HL-60 (cell line): ENCODE data around the gene CCDC174.

Experiments
- DNase-seq, 2 experiments: peaks; one replicate each; pipeline ENCODE4 v3.0.0-alpha.2; 2010 to 2020; ENCODE audit warnings: low read depth in 1 of 2, low spot score in 1 of 2
- H3K27ac ChIP-seq: fragments of 250-450 bp; sonication (Bioruptor Pico); replicated peaks from 2 replicates; pipeline ENCODE4 v1.5.1; 2020; ENCODE audit warnings: mild to moderate bottlenecking, moderate library complexity
- H3K27me3 ChIP-seq: fragments of 250-450 bp; sonication (Bioruptor Pico); 2 replicates; pipeline ENCODE4 v1.5.1; 2021; ENCODE audit warnings: mild to moderate bottlenecking, moderate library complexity; ENCODE audit not compliant: insufficient read depth, poor library complexity, severe bottlenecking
- H3K4me3 ChIP-seq: replicated peaks from 2 replicates; pipeline ENCODE4 v1.5.1; 2011; ENCODE audit warnings: mild to moderate bottlenecking, control low read depth, low read length; ENCODE audit not compliant: insufficient read depth
- CTCF ChIP-seq: IDR thresholded peaks from one replicate; pipeline ENCODE4 v1.5.1; 2011; ENCODE audit warnings: low read length, control low read depth, inconsistent platforms; ENCODE audit not compliant: insufficient read depth
- GABPA ChIP-seq: IDR thresholded peaks from 2 replicates; pipeline ENCODE4 v1.6.1; 2012; ENCODE audit warnings: low read depth
- POLR2AphosphoS5 ChIP-seq: IDR thresholded peaks from 2 replicates; pipeline ENCODE4 v1.6.1; 2012; ENCODE audit warnings: low read depth
- SPI1 ChIP-seq: IDR thresholded peaks from 2 replicates; pipeline ENCODE4 v1.6.1; 2012; ENCODE audit warnings: low read depth, mild to moderate bottlenecking, borderline replicate concordance
- TF ChIP-seq, protein P1 (sequence below): IDR thresholded peaks from 2 replicates; pipeline ENCODE4 v1.6.1; 2012; ENCODE audit warnings: low read depth; ENCODE audit not compliant: insufficient replicate concordance

The CCDC174 gene

DNA sequence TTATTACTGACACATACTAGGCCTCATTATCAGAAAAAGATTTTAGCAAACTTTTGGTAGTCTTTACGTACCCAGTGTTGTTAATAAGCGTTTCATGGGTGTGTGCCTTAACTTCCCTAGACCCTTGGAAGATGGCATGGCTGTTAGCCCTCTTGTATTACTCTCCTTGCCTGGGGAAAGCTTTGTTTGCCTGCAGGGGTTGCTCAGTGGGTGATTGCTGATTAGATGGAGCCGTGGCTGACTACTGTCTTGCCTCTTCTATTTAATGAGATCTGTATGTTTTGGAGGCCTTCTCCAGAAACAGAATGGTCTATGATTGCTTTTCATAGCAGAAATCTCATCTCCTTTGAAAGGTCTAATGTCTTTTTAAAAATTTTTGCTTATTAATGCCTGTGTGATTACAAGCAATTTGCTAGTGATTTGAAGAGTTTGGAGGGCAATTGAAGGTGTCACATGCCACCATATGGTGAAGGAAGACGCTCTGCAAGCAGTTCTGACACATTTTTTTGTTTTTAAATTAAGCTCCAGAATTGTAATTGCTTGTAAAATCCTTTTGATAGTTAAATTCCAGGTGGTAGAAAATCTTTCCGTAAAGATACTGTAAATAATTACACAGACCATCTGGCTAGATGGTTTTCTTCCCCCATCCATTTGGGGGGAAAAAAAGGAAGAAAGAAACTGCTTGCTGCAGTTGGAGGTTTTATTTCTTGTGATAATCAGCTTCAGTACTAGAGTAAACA, 12.0 kb downstream of the CCDC174 start:
- no peak overlapping the region for H3K4me3 ChIP-seq
- no peaks in the 10 kb centered on the region for H3K27me3 ChIP-seq
- DNase-seq, result no peak
- H3K27ac ChIP-seq, result no peak overlapping the region
- no peak for TF ChIP-seq SPI1
- no peak for TF ChIP-seq POLR2AphosphoS5
- TF ChIP-seq GABPA, result no peak
- TF ChIP-seq, protein P1, sequence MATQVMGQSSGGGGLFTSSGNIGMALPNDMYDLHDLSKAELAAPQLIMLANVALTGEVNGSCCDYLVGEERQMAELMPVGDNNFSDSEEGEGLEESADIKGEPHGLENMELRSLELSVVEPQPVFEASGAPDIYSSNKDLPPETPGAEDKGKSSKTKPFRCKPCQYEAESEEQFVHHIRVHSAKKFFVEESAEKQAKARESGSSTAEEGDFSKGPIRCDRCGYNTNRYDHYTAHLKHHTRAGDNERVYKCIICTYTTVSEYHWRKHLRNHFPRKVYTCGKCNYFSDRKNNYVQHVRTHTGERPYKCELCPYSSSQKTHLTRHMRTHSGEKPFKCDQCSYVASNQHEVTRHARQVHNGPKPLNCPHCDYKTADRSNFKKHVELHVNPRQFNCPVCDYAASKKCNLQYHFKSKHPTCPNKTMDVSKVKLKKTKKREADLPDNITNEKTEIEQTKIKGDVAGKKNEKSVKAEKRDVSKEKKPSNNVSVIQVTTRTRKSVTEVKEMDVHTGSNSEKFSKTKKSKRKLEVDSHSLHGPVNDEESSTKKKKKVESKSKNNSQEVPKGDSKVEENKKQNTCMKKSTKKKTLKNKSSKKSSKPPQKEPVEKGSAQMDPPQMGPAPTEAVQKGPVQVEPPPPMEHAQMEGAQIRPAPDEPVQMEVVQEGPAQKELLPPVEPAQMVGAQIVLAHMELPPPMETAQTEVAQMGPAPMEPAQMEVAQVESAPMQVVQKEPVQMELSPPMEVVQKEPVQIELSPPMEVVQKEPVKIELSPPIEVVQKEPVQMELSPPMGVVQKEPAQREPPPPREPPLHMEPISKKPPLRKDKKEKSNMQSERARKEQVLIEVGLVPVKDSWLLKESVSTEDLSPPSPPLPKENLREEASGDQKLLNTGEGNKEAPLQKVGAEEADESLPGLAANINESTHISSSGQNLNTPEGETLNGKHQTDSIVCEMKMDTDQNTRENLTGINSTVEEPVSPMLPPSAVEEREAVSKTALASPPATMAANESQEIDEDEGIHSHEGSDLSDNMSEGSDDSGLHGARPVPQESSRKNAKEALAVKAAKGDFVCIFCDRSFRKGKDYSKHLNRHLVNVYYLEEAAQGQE, result no peak
- no peak for TF ChIP-seq CTCF

- H3K27me3 ChIP-seq, result no peaks in the 10 kb centered on the region
- TF ChIP-seq CTCF (no peak), POLR2AphosphoS5 (no peak), SPI1 (no peak)
- TF ChIP-seq, protein P1, result no peak
- DNase-seq, result no peak
- H3K27ac ChIP-seq, result no peak overlapping the region
- no peak overlapping the region for H3K4me3 ChIP-seq
These were observed 12.6 kb downstream of the CCDC174 start for GRCh38 chr3:14664170-14664569.

DNA sequence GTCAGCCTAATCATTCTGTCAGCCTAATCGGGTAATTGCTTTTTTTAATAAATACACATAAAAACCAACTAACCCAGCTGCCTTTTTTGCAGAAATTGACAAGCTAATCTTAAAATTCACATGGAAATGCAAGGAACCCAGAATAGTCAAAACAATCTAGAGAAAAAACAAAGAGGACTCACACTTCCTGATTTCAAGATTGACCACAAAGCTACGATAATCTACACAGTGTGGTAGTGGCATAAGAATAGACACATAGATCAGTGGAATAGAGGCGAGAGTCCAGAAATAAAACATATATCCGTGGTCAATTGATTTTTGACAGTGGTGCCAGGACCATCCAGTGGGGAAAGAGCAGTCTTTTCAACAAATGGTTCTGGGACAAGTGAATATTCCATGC, 21.0 kb downstream of the CCDC174 start:
- TF ChIP-seq GABPA (no peak), POLR2AphosphoS5 (no peak), SPI1 (peak; percentile 39; the same call in 1 of the 2 replicates)
- no peak overlapping the region for H3K4me3 ChIP-seq
- no peaks in the 10 kb centered on the region for H3K27me3 ChIP-seq
- DNase-seq, result no peak
- H3K27ac ChIP-seq, result no peak overlapping the region

- DNase-seq, result no peak
- TF ChIP-seq, protein P1, result no peak
- TF ChIP-seq POLR2AphosphoS5, result no peak
- no peak for TF ChIP-seq CTCF
- TF ChIP-seq GABPA, result no peak
- no peak for TF ChIP-seq SPI1
- Histone ChIP-seq H3K27me3 (no peaks in the 10 kb centered on the region), H3K4me3 (no peak within 1 kb of the TSS), H3K27ac (no peak within 1 kb of the TSS)
These were observed 23.3 kb downstream of the CCDC174 start, which contains the start of gene C3orf20 for GRCh38 chr3:14674841-14675240. TSS of gene C3orf20 (plus strand) at chr3:14675141. CDS start at chr3:14682714, 7,573 bp downstream.
